Liver (tissue), 9 donors: Measurements from ENCODE around the gene SOX4. TPM values are rescaled to one million over a fixed set of nuclear protein-coding genes. Genes with fewer than 3 reads are reported as not detected.

ENCODE experiments used
- DNase-seq: peaks from one replicate; pipeline ENCODE4 v3.0.0-alpha.2; 2017; ENCODE audit warnings: low spot score
- H3K27ac ChIP-seq, 2 donors: one replicate each; pipeline ENCODE4 v1.7.0; 2013; ENCODE audit warnings: inconsistent platforms in 2 of 2, low read length in 2 of 2, control low read depth in 1 of 2, low read depth in 1 of 2, mild to moderate bottlenecking in 1 of 2
- H3K27me3 ChIP-seq, 4 donors: one replicate each; pipeline versions ENCODE4 v1.6.1 to v1.7.0; 2013; ENCODE audit warnings: low read length in 3 of 4, inconsistent platforms in 1 of 4, mild to moderate bottlenecking in 1 of 4, moderate library complexity in 1 of 4; ENCODE audit not compliant: control insufficient read depth in 4 of 4, insufficient read depth in 4 of 4
- H3K36me3 ChIP-seq, 4 donors: one replicate each; pipeline versions ENCODE4 v1.6.1 to v1.7.0; 2013; ENCODE audit warnings: low read length in 3 of 4, mild to moderate bottlenecking in 3 of 4, low read depth in 1 of 4, moderate library complexity in 1 of 4; ENCODE audit not compliant: control insufficient read depth in 4 of 4, insufficient read depth in 3 of 4
- H3K4me1 ChIP-seq, 4 donors: one replicate each; pipeline versions ENCODE4 v1.6.1 to v1.7.0; 2013; ENCODE audit warnings: low read length in 3 of 4, mild to moderate bottlenecking in 3 of 4, moderate library complexity in 1 of 4; ENCODE audit not compliant: control insufficient read depth in 4 of 4, insufficient read depth in 4 of 4
- H3K4me3 ChIP-seq, 3 donors: one replicate each; pipeline versions ENCODE4 v1.6.1 to v1.7.0; 2013; ENCODE audit warnings: low read length in 3 of 3, control low read depth in 1 of 3, low read depth in 1 of 3, mild to moderate bottlenecking in 1 of 3
- H3K9ac ChIP-seq, 2 donors: one replicate each; pipeline ENCODE4 v1.7.0; 2013; ENCODE audit warnings: low read length in 2 of 2, mild to moderate bottlenecking in 2 of 2, moderate library complexity in 2 of 2, control low read depth in 1 of 2, low read depth in 1 of 2
- H3K9me3 ChIP-seq, 4 donors: one replicate each; pipeline versions ENCODE4 v1.6.1 to v1.7.0; 2013; ENCODE audit warnings: low read length in 3 of 4; ENCODE audit not compliant: control insufficient read depth in 4 of 4
- FOXA1 ChIP-seq: IDR thresholded peaks from 2 replicates; pipeline ENCODE4 v1.6.1; 2016; ENCODE audit warnings: antibody characterized with exemption
- FOXA2 ChIP-seq: IDR thresholded peaks from 2 replicates; pipeline ENCODE4 v1.6.1; 2016; ENCODE audit warnings: antibody characterized with exemption
- GABPA ChIP-seq, 2 donors: IDR thresholded peaks in 1 of 2; conservative IDR thresholded peaks in 1 of 2; 2 replicates each; pipeline ENCODE4 v1.6.1; 2016; ENCODE audit warnings: antibody characterized with exemption in 2 of 2, mild to moderate bottlenecking in 1 of 2, moderate library complexity in 1 of 2
- HNF4A ChIP-seq, 2 donors: conservative IDR thresholded peaks; 2 replicates each; pipeline ENCODE4 v1.6.1; 2016; ENCODE audit warnings: antibody characterized with exemption in 2 of 2, mild to moderate bottlenecking in 2 of 2
- JUND ChIP-seq, 2 donors: IDR thresholded peaks; 2 replicates each; pipeline ENCODE4 v1.6.1; 2016; ENCODE audit warnings: antibody characterized with exemption in 2 of 2
- SP1 ChIP-seq: IDR thresholded peaks from 2 replicates; pipeline ENCODE4 v1.6.1; 2018; ENCODE audit warnings: antibody characterized with exemption, mild to moderate bottlenecking
- YY1 ChIP-seq: IDR thresholded peaks from 2 replicates; pipeline ENCODE4 v1.6.1; 2016; ENCODE audit warnings: antibody characterized with exemption, mild to moderate bottlenecking
- WGBS: extraction: QIAGEN DNeasy Blood & Tissue Kit; methylation state at CpG from one replicate; pipeline ENCODE4 v1.1.7; 2013; 5-methylcytosine and 5-hydroxymethylcytosine counted together
- polyA plus RNA-seq, 2 donors: library from polyadenylated mRNA; stranded (reverse) in 1 of 2; unstranded in 1 of 2; fragments of 200-250 nt in 1 of 2; fragments of >200 nt in 1 of 2; fragmentation: Nextera tagmentation in 1 of 2; extraction: Ambion mirVana in 1 of 2; gene quantifications; one replicate each; pipeline versions ENCODE4 v1.2.1 to v1.2.3, GENCODE V29; 2013 to 2015
- total RNA-seq, 2 donors: library from RNA; depleted of rRNA; stranded (reverse); fragments of >200 nt; gene quantifications; one replicate each; pipeline ENCODE4 v1.2.3, GENCODE V29; 2014
- TF ChIP-seq, protein P1 (sequence below): IDR thresholded peaks from 2 replicates; pipeline ENCODE4 v1.6.1; 2016; ENCODE audit warnings: antibody characterized with exemption
- TF ChIP-seq, protein P2 (sequence below): IDR thresholded peaks from 2 replicates; pipeline ENCODE4 v1.6.1; 2016; ENCODE audit warnings: antibody characterized with exemption
- TF ChIP-seq, protein P3 (sequence below): fragments of 150-350 bp; IDR thresholded peaks from 2 replicates; pipeline ENCODE4 v1.5.1; 2017; ENCODE audit warnings: improper control_type of control experiment, low read depth, low read length; ENCODE audit not compliant: missing input control
- TF ChIP-seq, protein P4 (sequence below): IDR thresholded peaks from 2 replicates; pipeline ENCODE4 v1.6.1; 2016; ENCODE audit warnings: antibody characterized with exemption
- TF ChIP-seq, protein P5 (sequence below): IDR thresholded peaks from 2 replicates; pipeline ENCODE4 v1.6.1; 2016; ENCODE audit warnings: antibody characterized with exemption, mild to moderate bottlenecking
- donor health status: healthy.
- donor health status: healthy.
- donor health status: healthy.
- donor health status: healthy.
- donor health status: healthy.

Gene SOX4
- total and polyA plus RNA-seq, 4 donors, result 0.59 to 8.1 (median 0.95) TPM

DNA sequence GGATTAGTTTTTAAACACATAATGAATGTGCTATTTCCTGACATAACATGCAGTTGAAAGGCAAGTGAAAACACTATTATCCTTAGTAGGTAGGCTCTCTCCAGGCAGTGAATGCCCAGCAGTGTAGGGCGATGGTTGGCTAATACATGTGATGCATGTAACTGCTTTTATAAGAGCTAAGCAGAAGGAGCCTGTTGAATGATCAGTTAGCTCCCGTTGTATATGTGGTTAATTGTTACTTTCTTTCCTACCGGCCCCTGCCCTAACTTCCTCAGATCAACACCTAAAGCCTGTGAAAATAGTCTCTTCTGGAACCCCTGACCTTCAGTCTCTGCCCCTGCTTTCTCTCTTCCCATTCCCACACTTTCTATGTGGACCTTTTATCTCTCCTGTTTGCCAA lies 10.5 kb downstream of the SOX4 start:
- no peaks in the 10 kb centered on the region for H3K9me3 ChIP-seq
- H3K9ac ChIP-seq, result no peak overlapping the region
- no peaks in the 10 kb centered on the region for H3K4me1 ChIP-seq
- DNase-seq, result no peak
- H3K27ac ChIP-seq, result no peak overlapping the region
- TF ChIP-seq FOXA2, result no peak
- TF ChIP-seq, protein P1, sequence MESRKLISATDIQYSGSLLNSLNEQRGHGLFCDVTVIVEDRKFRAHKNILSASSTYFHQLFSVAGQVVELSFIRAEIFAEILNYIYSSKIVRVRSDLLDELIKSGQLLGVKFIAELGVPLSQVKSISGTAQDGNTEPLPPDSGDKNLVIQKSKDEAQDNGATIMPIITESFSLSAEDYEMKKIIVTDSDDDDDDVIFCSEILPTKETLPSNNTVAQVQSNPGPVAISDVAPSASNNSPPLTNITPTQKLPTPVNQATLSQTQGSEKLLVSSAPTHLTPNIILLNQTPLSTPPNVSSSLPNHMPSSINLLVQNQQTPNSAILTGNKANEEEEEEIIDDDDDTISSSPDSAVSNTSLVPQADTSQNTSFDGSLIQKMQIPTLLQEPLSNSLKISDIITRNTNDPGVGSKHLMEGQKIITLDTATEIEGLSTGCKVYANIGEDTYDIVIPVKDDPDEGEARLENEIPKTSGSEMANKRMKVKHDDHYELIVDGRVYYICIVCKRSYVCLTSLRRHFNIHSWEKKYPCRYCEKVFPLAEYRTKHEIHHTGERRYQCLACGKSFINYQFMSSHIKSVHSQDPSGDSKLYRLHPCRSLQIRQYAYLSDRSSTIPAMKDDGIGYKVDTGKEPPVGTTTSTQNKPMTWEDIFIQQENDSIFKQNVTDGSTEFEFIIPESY, result no peak
- TF ChIP-seq, protein P2, sequence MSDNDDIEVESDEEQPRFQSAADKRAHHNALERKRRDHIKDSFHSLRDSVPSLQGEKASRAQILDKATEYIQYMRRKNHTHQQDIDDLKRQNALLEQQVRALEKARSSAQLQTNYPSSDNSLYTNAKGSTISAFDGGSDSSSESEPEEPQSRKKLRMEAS, result no peak
- TF ChIP-seq HNF4A (conservative IDR thresholded peaks at IDR 0.05), result no peak
- no peak for TF ChIP-seq SP1
- no peak for TF ChIP-seq GABPA (IDR thresholded peaks at IDR 0.05 in 1 of 2, conservative IDR thresholded peaks at IDR 0.05 in 1 of 2)
- TF ChIP-seq JUND (IDR thresholded peaks at IDR 0.05), result no peak
- TF ChIP-seq, protein P3, sequence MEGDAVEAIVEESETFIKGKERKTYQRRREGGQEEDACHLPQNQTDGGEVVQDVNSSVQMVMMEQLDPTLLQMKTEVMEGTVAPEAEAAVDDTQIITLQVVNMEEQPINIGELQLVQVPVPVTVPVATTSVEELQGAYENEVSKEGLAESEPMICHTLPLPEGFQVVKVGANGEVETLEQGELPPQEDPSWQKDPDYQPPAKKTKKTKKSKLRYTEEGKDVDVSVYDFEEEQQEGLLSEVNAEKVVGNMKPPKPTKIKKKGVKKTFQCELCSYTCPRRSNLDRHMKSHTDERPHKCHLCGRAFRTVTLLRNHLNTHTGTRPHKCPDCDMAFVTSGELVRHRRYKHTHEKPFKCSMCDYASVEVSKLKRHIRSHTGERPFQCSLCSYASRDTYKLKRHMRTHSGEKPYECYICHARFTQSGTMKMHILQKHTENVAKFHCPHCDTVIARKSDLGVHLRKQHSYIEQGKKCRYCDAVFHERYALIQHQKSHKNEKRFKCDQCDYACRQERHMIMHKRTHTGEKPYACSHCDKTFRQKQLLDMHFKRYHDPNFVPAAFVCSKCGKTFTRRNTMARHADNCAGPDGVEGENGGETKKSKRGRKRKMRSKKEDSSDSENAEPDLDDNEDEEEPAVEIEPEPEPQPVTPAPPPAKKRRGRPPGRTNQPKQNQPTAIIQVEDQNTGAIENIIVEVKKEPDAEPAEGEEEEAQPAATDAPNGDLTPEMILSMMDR, result no peak
- no peak for TF ChIP-seq FOXA1
- H3K36me3 ChIP-seq, result no peaks in the 10 kb centered on the region
- WGBS, result 66% methylated on average over 3 of the region's 3 CpGs
- no peak overlapping the region for H3K4me3 ChIP-seq
- H3K27me3 ChIP-seq, result no peaks in the 10 kb centered on the region

DNA sequence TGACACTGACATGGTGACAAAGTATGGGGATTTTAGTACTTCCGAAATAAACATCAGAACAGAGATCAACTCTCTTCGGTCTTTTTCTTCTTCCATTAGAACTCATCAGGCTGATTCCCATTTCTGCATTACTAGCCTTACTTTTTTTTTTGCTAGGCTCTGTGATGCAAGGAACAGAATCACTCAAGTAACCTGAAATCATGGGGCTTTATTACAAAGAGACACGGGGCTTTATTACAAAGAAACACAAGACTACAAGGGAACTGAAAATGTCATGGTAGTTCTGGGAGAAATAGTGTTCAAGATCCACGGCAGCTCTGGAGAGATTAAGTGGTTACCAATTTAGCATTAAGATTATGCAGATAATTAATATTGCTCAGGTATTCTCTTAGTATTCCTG lies 11.6 kb downstream of the SOX4 start:
- no peak for DNase-seq
- H3K9ac ChIP-seq, result no peak overlapping the region
- 93% methylated on average over 4 of the region's 4 CpGs for WGBS
- TF ChIP-seq, protein P4, sequence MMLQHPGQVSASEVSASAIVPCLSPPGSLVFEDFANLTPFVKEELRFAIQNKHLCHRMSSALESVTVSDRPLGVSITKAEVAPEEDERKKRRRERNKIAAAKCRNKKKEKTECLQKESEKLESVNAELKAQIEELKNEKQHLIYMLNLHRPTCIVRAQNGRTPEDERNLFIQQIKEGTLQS, result no peak
- TF ChIP-seq, protein P2, result no peak
- TF ChIP-seq GABPA (IDR thresholded peaks at IDR 0.05 in 1 of 2, conservative IDR thresholded peaks at IDR 0.05 in 1 of 2) (no peak), JUND (IDR thresholded peaks at IDR 0.05) (no peak), SP1 (no peak), YY1 (no peak), HNF4A (conservative IDR thresholded peaks at IDR 0.05) (no peak)
- TF ChIP-seq, protein P5, sequence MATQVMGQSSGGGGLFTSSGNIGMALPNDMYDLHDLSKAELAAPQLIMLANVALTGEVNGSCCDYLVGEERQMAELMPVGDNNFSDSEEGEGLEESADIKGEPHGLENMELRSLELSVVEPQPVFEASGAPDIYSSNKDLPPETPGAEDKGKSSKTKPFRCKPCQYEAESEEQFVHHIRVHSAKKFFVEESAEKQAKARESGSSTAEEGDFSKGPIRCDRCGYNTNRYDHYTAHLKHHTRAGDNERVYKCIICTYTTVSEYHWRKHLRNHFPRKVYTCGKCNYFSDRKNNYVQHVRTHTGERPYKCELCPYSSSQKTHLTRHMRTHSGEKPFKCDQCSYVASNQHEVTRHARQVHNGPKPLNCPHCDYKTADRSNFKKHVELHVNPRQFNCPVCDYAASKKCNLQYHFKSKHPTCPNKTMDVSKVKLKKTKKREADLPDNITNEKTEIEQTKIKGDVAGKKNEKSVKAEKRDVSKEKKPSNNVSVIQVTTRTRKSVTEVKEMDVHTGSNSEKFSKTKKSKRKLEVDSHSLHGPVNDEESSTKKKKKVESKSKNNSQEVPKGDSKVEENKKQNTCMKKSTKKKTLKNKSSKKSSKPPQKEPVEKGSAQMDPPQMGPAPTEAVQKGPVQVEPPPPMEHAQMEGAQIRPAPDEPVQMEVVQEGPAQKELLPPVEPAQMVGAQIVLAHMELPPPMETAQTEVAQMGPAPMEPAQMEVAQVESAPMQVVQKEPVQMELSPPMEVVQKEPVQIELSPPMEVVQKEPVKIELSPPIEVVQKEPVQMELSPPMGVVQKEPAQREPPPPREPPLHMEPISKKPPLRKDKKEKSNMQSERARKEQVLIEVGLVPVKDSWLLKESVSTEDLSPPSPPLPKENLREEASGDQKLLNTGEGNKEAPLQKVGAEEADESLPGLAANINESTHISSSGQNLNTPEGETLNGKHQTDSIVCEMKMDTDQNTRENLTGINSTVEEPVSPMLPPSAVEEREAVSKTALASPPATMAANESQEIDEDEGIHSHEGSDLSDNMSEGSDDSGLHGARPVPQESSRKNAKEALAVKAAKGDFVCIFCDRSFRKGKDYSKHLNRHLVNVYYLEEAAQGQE, result no peak
- no peaks in the 10 kb centered on the region for H3K9me3 ChIP-seq
- no peak overlapping the region for H3K4me3 ChIP-seq
- H3K36me3 ChIP-seq, result no peaks in the 10 kb centered on the region
- no peak overlapping the region for H3K27ac ChIP-seq
- H3K4me1 ChIP-seq, result no peaks in the 10 kb centered on the region
- no peaks in the 10 kb centered on the region for H3K27me3 ChIP-seq
